Measurements from ENCODE around the gene KIDINS220.
"Not testable (repeated sequence)": the region's sequence is repeated elsewhere in the genome, so short reads cannot be mapped to it uniquely, and the experiment has no call there.

KIDINS220 gene

GRCh38 chr2:8754106-8754776 lies 83.2 kb downstream of the KIDINS220 start:
- no peak for DNase-seq (ENCODE audit: low read depth)

GRCh38 chr2:8753609-8754008 lies 83.8 kb downstream of the KIDINS220 start:
- DNase-seq (ENCODE audit: low read depth): no peak

GRCh38 chr2:8752385-8752784 lies 85.0 kb downstream of the KIDINS220 start:
- no peak for DNase-seq (ENCODE audit: low read depth)

GRCh38 chr2:8750221-8750620 lies 87.2 kb downstream of the KIDINS220 start:
- DNase-seq (ENCODE audit: low read depth): no peak

- no peak for DNase-seq (ENCODE audit: low read depth)
Observed at GRCh38 chr2:8743261-8743660, 94.2 kb downstream of the KIDINS220 start.

GRCh38 chr2:8740136-8740535 lies 97.3 kb downstream of the KIDINS220 start:
- DNase-seq (ENCODE audit: low read depth): no peak

- no peak for DNase-seq (ENCODE audit: low read depth)
Observed at GRCh38 chr2:8737571-8738175, 99.7 kb downstream of the KIDINS220 start.

- DNase-seq (ENCODE audit: low read depth): no peak
Observed at GRCh38 chr2:8732601-8733000, 104.8 kb downstream of the KIDINS220 start.

GRCh38 chr2:8729939-8730338 lies 107.5 kb downstream of the KIDINS220 start:
- no peak for DNase-seq (ENCODE audit: low read depth)

- not testable (repeated sequence) for DNase-seq (ENCODE audit: low read depth)
Observed at GRCh38 chr2:8729101-8729500, 108.3 kb downstream of the KIDINS220 start.

- no peak for DNase-seq (ENCODE audit: low read depth)
Observed at GRCh38 chr2:8728305-8729015, 109.0 kb downstream of the KIDINS220 start.

- DNase-seq (ENCODE audit: low read depth): no peak
Observed at GRCh38 chr2:8725838-8726237, 111.6 kb downstream of the KIDINS220 start.

GRCh38 chr2:8722986-8723385 lies 114.4 kb downstream of the KIDINS220 start:
- no peak for DNase-seq (ENCODE audit: low read depth)

- DNase-seq (ENCODE audit: low read depth): no peak
Observed at GRCh38 chr2:8721410-8721809, 116.0 kb downstream of the KIDINS220 start.

GRCh38 chr2:8720741-8721140 lies 116.7 kb downstream of the KIDINS220 start:
- no peak for DNase-seq (ENCODE audit: low read depth)

- no peak for DNase-seq (ENCODE audit: low read depth)
Observed at GRCh38 chr2:8719528-8719927, 117.9 kb downstream of the KIDINS220 start.

- no peak for DNase-seq (ENCODE audit: low read depth)
Observed at GRCh38 chr2:8714971-8715370, 122.4 kb downstream of the KIDINS220 start.

- DNase-seq (ENCODE audit: low read depth): no peak
Observed at GRCh38 chr2:8714283-8714682, 123.1 kb downstream of the KIDINS220 start.

GRCh38 chr2:8710951-8711350 lies 126.5 kb downstream of the KIDINS220 start:
- DNase-seq (ENCODE audit: low read depth): no peak

- DNase-seq (ENCODE audit: low read depth): no peak
Observed at GRCh38 chr2:8709611-8710010, 127.8 kb downstream of the KIDINS220 start.

- DNase-seq (ENCODE audit: low read depth): no peak
Observed at GRCh38 chr2:8704906-8705305, 132.5 kb downstream of the KIDINS220 start.

- DNase-seq (ENCODE audit: low read depth): no peak
Observed at GRCh38 chr2:8701681-8702379, 135.6 kb downstream of the KIDINS220 start.

- DNase-seq (ENCODE audit: low read depth): no peak
Observed at GRCh38 chr2:8699839-8700238, 137.6 kb downstream of the KIDINS220 start.
